Left ventricle myocardium inferior (tissue), 1 donor: ENCODE data around the gene DNALI1. TPM values are rescaled to one million over a fixed set of nuclear protein-coding genes. Genes with fewer than 3 reads are reported as not detected.

Source experiments
- DNase-seq: peaks from one replicate; pipeline ENCODE4 v3.0.0-alpha.2; 2020
- H3K27ac ChIP-seq: fragments of 200-600 bp; replicated peaks from 2 replicates; pipeline ENCODE4 v1.8.0; 2021
- H3K27me3 ChIP-seq: fragments of 200-600 bp; 2 replicates; pipeline ENCODE4 v1.8.0; 2021; ENCODE audit warnings: low read depth
- H3K36me3 ChIP-seq: fragments of 200-600 bp; 2 replicates; pipeline ENCODE4 v1.8.0; 2021
- H3K4me1 ChIP-seq: fragments of 200-600 bp; 2 replicates; pipeline ENCODE4 v1.8.0; 2021
- H3K4me3 ChIP-seq: fragments of 200-600 bp; 2 replicates; pipeline ENCODE4 v1.8.0; 2021; ENCODE audit warnings: mild to moderate bottlenecking, moderate library complexity
- H3K9me3 ChIP-seq: fragments of 200-600 bp; replicated peaks from 2 replicates; pipeline ENCODE4 v1.8.0; 2021
- CTCF ChIP-seq: fragments of 200-600 bp; IDR thresholded peaks from 2 replicates; pipeline ENCODE4 v1.8.0; 2021; ENCODE audit warnings: antibody characterized with exemption, mild to moderate bottlenecking, borderline replicate concordance
- intact Hi-C: fragments of 100-400 bp; cut with micrococcal nuclease; formaldehyde crosslinking; loops from one replicate; pipeline ENCODE4 v1.11.0; 2022
- total RNA-seq: library from RNA; stranded (reverse); fragmentation: NEBNext Ultra II Directional; extraction: Animal tissue kit (Norgen Biotek cat#: 25700); gene quantifications from one replicate; pipeline ENCODE4 v1.2.1, GENCODE V29; 2021
- donor health status: DM: no; HTN: yes; CAD: no; lungs with severe emphysema.

DNALI1 gene
- total RNA-seq, 1 donor from 2014 or later = 6.9 TPM

- no peak for DNase-seq
- Histone ChIP-seq H3K4me3 (no peak overlapping the region), H3K27me3 (no peaks in the 10 kb centered on the region), H3K4me1 (peaks cover 14% of the 10 kb centered on the region), H3K36me3 (peaks cover 18% of the 10 kb centered on the region), H3K27ac (no peak overlapping the region), H3K9me3 (no peaks in the 10 kb centered on the region)
- no peak for TF ChIP-seq CTCF
- intact Hi-C loops = no loop called here
Observed at GRCh38 chr1:37560401-37561132, 3.8 kb downstream of the DNALI1 start.

GRCh38 chr1:37561133-37562132 lies 4.7 kb downstream of the DNALI1 start:
- Histone ChIP-seq H3K27ac (no peak overlapping the region), H3K36me3 (peaks cover 27% of the 10 kb centered on the region), H3K9me3 (no peaks in the 10 kb centered on the region), H3K27me3 (no peaks in the 10 kb centered on the region), H3K4me1 (peaks cover 10% of the 10 kb centered on the region), H3K4me3 (no peak overlapping the region)
- TF ChIP-seq CTCF = peak; percentile 31
- no peak for DNase-seq
- intact Hi-C loops = no loop called here

GRCh38 chr1:37562984-37563383 lies 6.2 kb downstream of the DNALI1 start:
- intact Hi-C loops = no loop called here
- H3K4me1 ChIP-seq = no peaks in the 10 kb centered on the region
- no peak overlapping the region for H3K27ac ChIP-seq
- no peaks in the 10 kb centered on the region for H3K9me3 ChIP-seq
- no peaks in the 10 kb centered on the region for H3K27me3 ChIP-seq
- peaks cover 42% of the 10 kb centered on the region for H3K36me3 ChIP-seq
- no peak overlapping the region for H3K4me3 ChIP-seq
- TF ChIP-seq CTCF = no peak
- DNase-seq = no peak

- peaks cover 62% of the 10 kb centered on the region for H3K36me3 ChIP-seq
- DNase-seq = no peak
- H3K9me3 ChIP-seq = no peaks in the 10 kb centered on the region
- TF ChIP-seq CTCF = no peak
- H3K4me3 ChIP-seq = no peak overlapping the region
- no peaks in the 10 kb centered on the region for H3K27me3 ChIP-seq
- intact Hi-C loops = no loop called here
- H3K27ac ChIP-seq = no peak overlapping the region
- no peaks in the 10 kb centered on the region for H3K4me1 ChIP-seq
Observed at GRCh38 chr1:37564892-37565291, 8.2 kb downstream of the DNALI1 start.

- TF ChIP-seq CTCF = no peak
- DNase-seq = no peak
- no peaks in the 10 kb centered on the region for H3K9me3 ChIP-seq
- H3K27ac ChIP-seq = no peak overlapping the region
- no peaks in the 10 kb centered on the region for H3K4me1 ChIP-seq
- no peaks in the 10 kb centered on the region for H3K27me3 ChIP-seq
- intact Hi-C loops = no loop called here
- H3K36me3 ChIP-seq = peaks cover 81% of the 10 kb centered on the region
- H3K4me3 ChIP-seq = no peak overlapping the region
Observed at GRCh38 chr1:37567023-37567422, 10.3 kb downstream of the DNALI1 start.
